ENCODE results near the gene SRCIN1.

The SRCIN1 gene

DNA sequence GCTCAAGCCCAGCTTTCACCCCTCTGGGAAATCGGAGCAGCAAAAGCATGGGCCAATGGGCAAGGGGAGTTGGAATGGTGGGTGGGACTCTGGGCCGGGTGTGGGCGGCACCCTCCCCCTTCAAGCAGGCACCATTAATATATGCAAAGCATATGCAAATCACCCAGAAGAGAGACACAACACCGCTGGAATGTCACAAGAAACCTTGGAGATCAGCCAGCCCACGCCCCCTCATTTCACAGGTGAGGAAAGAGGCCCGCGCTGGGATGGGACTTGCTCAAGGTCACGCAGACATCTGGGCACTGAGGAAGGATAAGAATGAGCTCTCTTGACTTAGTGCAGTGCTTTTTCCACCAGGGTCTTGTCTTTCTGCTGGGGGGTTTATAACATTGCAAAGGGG lies 4.8 kb downstream of the SRCIN1 start:
- no peak for DNase-seq (ENCODE audit: low read depth in 2 of 2)

DNA sequence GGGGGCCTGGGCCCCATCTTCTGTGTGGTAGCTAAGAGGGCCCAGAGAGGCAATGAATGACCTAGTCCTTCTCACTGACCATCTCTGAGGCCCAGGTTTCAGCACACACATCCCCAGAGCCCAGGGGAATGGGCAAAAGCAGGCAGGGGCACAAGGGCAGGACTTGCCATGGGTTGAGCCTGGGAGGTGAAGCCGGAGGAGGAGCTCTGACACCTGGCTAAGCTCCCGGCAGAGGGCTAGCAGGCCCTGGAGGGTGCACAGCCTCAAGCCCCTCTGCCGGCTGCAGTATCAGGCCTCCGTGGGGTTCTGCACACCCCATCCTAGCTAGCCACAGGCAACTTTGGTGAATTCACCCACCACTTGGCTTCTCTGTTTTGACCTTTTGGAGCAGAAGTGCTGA lies 5.3 kb downstream of the SRCIN1 start:
- no peak for DNase-seq (ENCODE audit: low read depth in 2 of 2)

- DNase-seq (ENCODE audit: low read depth in 2 of 2) = no peak
These were observed 6.3 kb downstream of the SRCIN1 start for GRCh38 chr17:38599398-38599856.

DNA sequence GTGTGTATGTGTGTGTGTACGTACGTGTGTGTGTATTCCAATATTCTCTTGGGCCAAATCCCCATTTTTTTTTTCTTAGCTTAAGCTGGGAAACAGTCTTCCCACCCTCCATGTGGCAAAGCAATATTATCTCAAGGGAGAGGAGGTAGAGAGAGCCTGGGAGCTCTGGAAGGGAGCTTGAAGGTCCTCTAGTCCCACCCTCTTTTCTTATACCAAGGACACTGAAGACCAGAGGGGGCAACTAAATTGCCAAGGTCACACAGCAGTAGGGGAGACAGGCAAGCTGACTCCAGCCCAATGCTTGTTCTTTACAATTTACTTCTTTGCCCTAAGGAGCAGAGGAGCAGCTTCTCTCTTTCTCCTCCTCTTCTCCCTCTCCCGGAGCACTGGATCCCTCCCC lies 6.8 kb downstream of the SRCIN1 start:
- DNase-seq (ENCODE audit: low read depth in 2 of 2) = no peak

- DNase-seq (ENCODE audit: low read depth in 2 of 2) = peak in 1 of 2 experiments; percentile 11
These were observed 7.2 kb downstream of the SRCIN1 start for GRCh38 chr17:38598536-38598935.

GRCh38 chr17:38597375-38597774 lies 8.4 kb downstream of the SRCIN1 start:
- DNase-seq (ENCODE audit: low read depth in 2 of 2) = no peak

DNA sequence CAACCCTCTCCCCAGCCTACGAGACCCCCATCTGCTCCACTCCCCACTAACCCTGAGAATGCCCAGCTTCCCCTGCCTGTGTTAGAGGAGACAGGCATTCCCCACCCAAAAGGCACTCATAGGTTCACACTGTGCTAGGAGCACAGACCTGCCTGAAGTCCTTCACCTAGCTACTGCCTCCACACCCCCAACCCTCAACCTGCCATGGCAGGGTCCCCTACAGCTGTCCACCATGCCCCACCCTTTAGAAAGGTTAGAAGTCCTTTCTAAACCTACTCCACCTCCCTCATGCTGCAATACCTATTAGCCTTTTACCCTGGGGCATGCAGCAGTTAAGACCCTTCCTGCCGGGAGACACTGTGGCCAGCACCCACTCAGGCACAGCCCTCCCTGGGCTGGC lies 9.1 kb downstream of the SRCIN1 start:
- DNase-seq (ENCODE audit: low read depth in 2 of 2) = no peak

GRCh38 chr17:38595892-38596291 lies 9.9 kb downstream of the SRCIN1 start:
- no peak for DNase-seq (ENCODE audit: low read depth in 2 of 2)

- no peak for DNase-seq (ENCODE audit: low read depth in 2 of 2)
These were observed 11.6 kb downstream of the SRCIN1 start for GRCh38 chr17:38594152-38594551.

DNA sequence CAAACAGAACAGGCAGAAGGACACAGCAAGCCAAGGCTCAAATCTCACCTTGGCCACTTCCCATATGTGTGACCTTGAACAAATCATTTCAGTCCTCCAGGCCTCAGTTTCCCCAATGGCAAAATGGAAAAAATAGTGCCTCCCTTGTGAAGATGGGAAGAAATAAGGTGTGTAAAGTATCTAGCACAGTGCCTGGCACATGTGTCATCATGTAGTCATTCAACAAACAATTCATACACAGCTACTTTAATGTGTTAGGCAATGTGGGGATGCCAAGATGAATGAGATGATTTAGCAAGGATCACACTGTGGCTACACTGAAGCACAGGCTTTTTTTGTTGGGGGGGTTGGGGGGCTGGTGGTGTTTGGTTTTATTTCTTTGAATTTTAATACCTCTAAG lies 13.3 kb downstream of the SRCIN1 start:
- DNase-seq (ENCODE audit: low read depth in 2 of 2) = no peak

- DNase-seq (ENCODE audit: low read depth in 2 of 2) = no peak
These were observed 14.0 kb downstream of the SRCIN1 start for GRCh38 chr17:38591759-38592241.

DNA sequence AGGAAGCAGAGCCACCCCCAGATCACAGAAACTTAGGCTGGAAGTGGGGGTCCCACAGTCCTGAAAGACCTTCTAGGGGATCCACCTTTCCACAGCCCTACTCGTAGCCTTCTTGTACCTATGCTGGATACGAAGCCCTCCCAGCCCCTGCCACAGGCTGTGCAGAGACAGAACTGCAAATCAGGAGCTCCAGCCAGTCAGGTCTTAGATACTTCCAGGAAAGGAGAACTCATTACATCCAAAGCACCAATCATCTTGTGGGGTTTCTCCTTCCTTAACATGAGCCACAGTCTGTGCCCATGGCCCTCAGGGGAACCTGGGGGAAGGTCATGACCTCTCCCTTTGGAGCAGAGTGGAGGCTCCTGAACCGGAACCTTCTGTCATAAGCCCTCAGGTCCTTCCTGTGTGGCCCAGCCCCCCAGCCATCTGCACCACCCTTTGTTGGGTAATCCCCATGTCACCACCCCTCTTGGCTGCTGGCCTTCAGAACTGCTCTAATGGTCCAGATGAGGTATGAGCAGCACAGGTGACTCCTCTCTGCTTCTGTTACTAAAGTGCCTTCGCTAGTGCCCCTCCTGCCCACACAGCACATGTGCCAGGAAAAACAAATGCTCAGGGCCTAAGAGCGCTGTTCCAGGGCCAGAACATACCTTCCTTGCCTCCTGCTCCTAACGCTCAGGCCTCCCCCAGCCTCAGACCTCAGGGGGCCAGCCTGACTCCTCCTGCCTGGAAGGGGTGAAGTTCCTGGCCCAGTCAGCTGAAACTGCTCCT lies 14.6 kb downstream of the SRCIN1 start:
- DNase-seq (ENCODE audit: low read depth in 2 of 2) = no peak

- DNase-seq (ENCODE audit: low read depth in 2 of 2) = no peak
These were observed 16.2 kb downstream of the SRCIN1 start for GRCh38 chr17:38589462-38590114.

GRCh38 chr17:38588788-38589174 lies 17.0 kb downstream of the SRCIN1 start:
- DNase-seq (ENCODE audit: low read depth in 2 of 2) = no peak

DNA sequence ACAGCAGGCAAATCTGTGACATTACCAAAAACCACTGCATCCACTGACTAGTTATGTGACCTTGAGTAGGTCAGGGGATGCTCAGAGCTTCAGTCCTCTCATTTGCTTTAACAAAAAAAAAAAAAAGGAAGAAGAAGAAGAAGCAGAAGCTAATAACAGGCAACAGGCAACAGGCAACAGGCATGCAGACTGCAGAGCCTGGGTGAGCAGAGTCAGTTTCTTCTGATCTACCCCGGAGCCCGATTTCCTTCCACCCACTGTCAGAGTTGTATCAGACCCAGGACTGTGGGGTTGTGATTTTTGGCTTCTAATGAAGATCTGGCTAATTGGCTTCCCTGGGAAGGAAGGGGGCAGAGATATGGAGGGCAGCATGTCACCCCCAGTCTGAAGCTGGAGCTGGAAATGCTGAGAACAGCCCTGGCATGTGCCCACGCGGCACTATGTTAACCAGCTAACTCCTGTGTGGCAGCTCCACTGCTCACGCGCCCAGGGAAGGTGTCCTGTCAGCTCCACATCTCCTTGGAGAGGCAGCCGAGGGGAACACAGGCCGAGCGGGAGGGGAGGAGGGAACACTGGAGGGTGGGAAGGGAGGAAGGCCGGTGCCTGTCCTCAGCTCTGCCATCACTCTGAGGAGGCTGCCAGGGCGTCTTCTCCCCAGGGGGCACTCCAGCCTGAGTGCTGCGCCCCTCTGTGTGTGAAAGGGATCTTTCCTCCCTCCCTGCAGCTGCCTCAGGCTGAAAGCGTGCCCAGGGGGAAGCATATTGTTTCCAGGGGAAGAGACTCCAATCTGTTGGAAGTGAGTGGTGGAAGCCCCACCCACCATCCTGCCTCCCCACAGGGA lies 17.6 kb downstream of the SRCIN1 start:
- DNase-seq (ENCODE audit: low read depth in 2 of 2) = no peak

GRCh38 chr17:38587203-38587602 lies 18.5 kb downstream of the SRCIN1 start:
- no peak for DNase-seq (ENCODE audit: low read depth in 2 of 2)

- DNase-seq (ENCODE audit: low read depth in 2 of 2) = no peak
These were observed 19.0 kb downstream of the SRCIN1 start for GRCh38 chr17:38586788-38587187.

DNA sequence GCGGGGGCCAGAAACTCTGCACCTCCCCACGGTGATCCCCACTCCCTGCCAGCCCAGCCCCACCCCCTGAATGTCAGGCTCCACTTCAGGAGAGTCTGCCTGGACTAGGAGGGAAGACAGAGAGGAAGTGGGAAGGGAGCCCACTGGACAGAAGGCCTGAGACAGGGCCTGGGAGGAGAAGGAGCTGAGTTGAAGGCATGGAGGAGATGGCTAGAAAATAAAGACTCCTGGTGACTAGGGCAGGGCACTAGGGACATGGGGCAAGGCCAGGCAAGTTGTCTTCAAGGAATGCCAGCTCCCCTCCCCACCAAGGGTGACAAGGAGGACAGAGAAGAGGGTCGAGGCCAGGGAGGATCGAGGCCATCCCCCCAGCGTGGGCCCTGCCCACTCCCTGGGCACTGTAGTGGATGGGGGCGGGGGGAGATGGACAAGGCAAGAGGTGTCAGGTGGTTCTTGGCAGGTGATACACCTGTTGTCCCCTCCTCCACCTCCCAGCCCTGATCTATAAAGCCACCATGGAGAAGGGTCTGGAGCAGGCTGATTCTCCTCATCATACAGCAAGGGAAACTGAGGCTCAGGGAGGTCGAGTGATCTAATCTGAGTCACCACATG lies 19.7 kb downstream of the SRCIN1 start:
- DNase-seq (ENCODE audit: low read depth in 2 of 2) = no peak

DNA sequence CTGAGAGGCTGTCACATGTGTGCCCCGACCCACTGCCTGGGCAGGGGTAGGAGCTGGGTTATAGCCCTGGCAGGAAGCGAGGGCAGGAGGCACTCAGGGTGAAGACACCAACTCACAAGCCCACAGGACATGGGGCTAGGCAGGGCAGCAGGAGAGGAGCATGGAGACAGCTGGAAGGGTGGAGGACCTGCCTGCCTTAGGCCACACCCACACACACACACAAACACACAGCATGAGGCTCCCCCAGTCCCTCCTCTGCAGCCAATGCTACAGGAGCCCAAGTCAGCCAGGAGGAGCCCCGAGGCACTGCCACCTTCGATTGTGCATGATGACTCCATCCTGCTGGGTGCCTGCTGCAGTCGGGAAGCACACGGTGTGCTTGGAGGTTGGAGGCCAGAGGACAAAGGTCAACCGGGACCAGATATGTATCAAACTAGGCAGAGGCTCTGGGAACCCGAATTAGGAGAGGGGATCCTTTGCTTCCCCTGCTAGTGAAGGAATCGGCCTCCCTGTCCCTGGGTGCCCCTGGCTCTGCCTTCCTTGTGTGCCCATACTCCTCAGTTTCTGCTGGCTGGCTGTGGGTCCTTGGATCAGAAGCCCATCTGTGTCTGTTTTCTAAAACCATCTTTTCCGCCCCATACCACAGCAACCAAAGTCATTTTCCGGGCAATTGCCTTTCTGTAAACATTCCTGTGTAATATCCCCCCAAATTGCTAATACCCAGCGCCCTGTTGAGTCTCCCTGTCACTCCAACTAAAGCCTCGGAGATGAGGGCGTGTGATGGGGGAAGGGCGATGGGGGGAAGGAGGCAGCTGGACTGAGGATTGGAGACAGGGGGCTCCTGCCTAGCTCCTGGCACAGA lies 20.5 kb downstream of the SRCIN1 start:
- DNase-seq (ENCODE audit: low read depth in 2 of 2) = no peak

- peak; percentile 14 to 43 for DNase-seq (ENCODE audit: low read depth in 2 of 2)
These were observed 21.3 kb downstream of the SRCIN1 start for GRCh38 chr17:38584350-38584925.

Data from stimulated activated CD4-positive, alpha-beta T cell treated with anti-CD3 and anti-CD28 coated beads, Interleukin-12 subunit alpha, Interleukin-12 subunit beta, amount 100 ng/mL, for 24 hours (primary cell).